ENCODE data around the gene TNFRSF6B.
"Not testable (repeated sequence)": the region's sequence is repeated elsewhere in the genome, so short reads cannot be mapped to it uniquely, and the experiment has no call there.

TNFRSF6B gene

DNA sequence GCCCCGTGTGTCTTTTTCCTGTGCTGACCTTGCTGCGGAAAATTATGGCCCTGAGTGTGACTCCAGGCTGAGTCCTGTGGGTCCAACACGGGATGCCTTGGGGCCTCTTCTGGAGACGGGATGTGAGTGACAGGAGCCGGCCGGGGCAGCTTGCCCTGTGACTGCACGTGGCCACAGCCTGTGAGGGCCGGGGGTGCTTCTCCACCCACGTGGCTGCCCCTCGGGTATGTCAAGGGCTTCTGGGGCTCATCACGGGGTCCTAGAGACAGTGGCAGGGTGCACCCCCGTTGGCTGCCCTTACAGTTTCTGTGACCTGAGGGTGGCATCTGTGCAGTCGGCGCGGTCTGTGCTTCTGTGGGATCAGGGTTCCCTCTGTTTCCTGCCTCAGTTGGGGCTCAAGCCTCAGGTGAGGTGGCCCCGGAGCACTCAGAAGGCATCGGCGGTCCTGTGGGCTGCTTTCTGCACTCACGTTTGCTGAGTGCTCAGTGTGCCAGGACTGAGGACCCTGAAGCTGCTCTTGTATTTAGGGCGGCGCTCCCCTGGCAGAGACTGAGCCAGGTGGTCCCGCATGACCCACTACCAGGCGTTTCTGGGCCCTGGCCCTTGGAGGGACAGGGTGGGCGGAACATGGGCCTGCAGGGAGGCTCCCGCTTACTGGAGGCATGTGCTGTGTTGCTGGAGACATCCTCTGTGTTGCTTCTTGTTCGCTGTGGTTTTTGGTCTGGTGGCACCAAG lies 33.0 kb upstream of the TNFRSF6B start:
- DNase-seq = no peak

DNA sequence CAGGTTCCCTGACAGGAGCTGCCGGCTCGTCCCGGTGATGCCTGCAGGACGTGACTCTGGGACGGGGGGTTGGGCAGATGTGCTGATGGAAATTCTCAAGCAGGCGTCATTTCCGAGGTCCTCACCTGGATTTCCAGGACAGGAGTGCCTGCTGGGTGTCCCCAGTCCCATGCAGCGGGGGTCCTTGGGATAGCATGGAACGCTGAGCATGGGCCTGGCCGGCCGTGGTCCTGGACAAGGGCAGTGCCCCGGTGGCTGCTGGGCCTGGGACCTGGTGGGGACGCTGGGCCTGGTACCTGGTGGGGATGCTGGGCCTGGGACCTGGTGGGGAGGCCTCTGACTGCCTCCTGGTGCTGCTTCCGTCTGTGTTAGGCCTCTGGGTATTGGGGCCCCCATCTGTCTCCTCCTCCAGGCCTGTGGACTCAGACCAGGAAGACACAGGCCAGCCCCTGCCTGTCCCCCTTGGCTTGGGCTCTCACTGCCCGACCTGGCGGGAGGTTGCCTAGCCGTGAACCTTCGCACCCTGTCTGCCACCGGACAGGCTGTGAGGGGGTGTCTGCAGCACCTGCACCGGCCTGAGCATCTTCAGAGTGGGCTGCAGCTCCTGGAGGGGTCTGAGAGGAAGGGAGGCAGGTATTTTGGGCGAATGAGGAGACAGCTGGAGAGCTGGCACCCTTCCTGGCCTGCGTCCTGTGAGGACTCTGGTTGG lies 32.2 kb upstream of the TNFRSF6B start:
- DNase-seq = no peak

DNA sequence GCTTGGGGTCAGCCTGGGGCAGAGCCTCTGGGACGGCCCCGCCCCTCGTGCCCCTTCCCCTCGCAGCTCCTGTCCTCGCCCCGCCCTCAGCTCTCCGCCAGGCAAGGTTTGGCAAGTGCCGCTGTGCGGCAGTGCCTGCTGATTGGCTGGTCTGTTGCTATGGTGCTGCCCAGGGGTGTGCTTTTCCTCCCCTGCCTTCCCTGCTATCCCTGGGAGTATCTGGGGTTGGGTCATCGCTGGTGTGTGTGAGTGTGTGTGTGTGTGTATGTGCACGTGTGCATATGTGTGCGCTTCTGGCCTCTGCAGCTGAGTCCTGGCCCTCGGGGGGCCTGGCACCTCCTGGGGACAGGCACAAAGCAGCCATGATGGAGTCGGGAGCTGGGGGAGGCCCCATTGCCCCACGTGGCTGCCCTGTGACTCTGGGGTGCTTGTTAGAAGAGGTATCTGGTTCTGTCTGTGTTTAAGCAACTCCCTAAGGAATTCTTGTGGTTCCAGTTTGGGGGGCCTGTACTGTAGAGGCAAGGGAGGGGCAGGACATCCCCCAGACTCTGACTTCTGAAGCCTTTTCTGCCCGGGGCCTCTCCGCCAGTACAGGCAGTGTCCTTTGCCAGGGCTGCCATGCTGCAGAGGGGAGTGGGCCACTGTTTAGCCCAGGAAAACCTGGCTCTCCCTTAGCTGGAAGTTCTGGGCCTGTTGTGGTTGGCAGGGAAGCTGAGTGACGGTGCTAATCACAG lies 31.4 kb upstream of the TNFRSF6B start:
- no peak for DNase-seq

DNA sequence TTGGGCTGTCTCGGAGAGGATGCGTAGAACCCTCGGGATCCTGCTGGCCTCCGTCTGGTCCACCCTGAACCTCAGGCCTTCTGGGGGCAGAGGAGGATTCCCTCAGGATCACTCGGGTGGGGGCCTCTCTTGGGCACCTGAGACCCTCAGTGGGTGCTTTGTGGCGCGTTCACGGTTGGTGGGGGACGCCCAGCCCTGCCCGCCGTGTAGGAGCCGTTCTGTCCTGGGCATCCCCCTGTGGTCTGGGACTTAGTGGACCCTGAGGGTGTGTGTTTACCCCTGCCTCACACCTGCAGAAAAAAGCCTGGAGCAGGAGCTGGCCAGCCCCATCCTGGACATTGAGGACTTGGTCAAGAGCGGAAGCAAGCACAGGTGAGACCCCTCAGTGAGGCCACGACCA lies 30.7 kb upstream of the TNFRSF6B start:
- no peak for DNase-seq

DNA sequence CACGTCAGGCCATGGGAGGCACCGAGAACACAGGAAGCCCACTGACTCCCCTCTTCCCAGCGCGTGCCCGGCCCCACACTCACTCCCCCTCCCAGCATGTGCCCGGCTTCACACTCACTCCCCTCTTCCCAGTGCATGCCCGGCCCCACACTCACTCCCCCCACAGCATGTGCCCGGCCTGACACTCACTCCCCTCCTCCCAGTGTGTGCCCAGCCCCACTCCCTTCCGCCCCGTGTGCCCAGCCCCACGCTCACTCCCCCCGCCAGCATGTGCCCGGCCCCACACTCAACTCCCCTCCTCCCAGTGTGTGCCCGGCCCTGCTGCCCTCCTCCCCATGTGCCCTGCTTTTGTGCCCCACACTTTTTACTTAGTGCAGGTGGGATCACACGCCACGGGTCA lies 28.6 kb upstream of the TNFRSF6B start:
- DNase-seq = no peak

DNA sequence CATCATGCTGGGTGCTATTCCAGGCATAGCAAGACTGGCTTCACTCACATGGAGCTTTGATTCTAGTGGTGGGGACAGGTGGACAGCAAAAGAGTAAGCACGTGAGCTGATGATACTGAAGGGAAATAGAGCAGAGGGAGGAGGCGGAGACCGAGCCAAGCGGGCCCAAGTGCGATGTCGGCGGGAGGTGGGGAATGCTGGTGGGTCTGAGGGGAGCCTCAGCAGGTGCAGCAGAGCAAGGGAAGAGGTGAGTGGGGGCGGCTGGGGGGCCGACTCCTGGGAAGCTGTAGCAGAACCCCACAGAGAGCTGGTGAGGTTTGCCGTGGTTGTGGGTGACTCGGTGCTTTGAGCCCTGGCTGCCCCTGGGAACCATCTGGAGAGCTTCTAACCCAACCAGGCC lies 28.1 kb upstream of the TNFRSF6B start:
- DNase-seq = no peak

DNA sequence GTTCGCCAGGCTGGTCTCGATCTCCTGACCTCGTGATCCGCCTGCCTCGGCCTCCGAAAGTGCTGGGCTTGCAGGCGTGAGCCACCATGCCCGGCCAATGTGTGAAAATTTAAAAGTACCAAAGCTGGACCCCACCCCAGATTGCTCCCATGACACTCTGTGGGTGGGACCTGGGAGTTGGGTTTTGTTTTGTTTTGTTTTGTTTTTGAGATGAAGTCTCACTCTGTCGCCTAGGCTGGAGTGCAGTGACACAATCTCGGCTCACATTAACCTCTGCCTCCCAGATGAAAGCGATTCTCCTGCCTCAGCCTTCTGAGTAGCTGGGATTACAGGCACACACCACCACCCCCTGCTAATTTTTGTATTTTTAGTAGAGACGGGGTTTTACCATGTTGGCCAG lies 24.8 kb upstream of the TNFRSF6B start:
- not testable (repeated sequence) for DNase-seq

DNA sequence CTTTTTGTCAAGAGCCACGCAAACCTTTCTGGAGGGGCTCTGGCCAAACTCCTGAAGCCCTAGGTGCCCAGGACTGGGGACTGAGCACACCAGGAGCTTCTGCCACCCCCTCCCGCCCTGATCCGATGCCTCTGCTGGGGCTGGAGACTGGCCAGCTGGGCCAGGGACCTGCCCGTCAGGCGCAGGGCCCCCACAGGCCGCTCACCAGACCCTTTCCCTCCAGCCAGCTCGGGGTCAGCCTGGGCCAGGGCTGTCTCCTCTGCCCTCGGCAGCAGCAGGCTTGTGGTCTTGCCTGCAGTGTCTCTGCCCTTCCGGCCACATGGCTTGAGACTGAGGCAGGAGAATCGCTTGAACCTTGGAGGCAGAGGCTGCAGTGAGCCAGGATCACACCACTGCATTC lies 23.8 kb upstream of the TNFRSF6B start:
- no peak for DNase-seq

DNA sequence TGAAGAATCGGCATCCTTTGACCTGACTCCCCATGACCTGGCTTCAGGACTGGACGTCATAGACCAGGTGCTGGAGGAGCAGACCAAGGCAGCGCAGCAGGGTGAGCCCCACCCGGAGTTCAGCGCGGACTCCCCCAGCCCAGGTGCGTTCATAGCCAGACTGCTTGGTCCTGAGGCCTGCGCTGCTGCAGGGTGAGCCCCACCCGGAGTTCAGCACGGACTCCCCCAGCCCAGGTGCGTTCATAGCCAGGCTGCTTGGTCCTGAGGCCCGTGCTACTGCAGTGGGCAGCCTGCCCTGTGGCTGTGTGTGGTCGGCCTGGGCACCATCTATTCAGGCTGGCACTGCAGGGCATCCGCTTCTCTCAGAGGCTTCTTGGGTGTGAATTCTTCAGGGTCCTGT lies 22.5 kb upstream of the TNFRSF6B start:
- DNase-seq = no peak

DNA sequence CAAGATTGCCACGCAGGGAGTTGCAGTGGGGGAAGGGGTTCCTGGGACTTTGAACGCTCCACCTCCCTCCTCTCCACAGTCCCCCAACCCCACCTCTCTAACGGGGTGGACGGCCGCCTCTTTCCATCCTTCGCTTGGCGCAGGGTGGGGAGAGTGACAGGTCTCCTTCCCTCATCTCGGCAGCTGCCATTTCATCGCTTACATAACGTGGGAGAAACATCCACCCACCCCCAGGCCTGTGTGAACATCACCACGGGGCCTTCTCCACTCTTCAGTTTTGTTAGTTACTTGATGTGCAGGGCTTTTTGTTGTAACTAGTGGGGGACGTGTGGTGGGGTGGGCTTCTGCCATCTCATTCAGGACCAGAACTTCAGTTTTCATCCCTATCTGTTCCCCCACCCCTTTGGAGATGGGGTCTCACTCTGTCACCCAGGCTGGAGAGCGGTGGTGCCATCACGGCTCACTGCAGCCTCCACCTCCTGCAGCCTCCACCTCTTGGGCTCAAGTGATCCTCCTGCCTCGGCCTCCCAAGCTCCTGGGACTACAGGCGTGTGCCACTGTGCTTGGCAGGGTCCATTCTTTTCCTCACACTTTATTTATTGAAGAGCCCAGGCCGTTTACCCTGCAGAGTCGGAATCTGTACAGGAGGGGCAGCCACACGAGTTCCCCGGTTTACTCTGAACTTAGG lies 20.6 kb upstream of the TNFRSF6B start:
- DNase-seq = no peak

DNA sequence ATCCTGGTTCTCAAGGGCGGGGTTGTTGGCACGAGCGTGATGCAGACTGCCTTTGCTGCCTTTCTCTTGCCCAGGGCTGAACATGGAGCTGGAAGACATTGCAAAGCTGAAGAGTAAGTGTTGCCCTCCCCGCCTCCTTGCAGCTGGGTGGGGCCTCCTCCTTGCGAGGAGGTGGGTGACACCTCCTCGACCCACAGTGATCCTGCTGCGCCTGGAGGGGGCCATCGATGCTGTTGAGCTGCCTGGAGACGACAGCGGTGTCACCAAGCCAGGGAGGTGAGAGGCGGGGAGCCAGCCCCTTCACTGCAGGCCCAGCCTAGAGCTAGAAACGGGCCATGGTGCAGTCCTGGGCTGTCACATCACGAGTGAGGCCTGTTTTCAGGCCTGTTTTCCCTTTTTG lies 18.4 kb upstream of the TNFRSF6B start:
- DNase-seq = no peak

DNA sequence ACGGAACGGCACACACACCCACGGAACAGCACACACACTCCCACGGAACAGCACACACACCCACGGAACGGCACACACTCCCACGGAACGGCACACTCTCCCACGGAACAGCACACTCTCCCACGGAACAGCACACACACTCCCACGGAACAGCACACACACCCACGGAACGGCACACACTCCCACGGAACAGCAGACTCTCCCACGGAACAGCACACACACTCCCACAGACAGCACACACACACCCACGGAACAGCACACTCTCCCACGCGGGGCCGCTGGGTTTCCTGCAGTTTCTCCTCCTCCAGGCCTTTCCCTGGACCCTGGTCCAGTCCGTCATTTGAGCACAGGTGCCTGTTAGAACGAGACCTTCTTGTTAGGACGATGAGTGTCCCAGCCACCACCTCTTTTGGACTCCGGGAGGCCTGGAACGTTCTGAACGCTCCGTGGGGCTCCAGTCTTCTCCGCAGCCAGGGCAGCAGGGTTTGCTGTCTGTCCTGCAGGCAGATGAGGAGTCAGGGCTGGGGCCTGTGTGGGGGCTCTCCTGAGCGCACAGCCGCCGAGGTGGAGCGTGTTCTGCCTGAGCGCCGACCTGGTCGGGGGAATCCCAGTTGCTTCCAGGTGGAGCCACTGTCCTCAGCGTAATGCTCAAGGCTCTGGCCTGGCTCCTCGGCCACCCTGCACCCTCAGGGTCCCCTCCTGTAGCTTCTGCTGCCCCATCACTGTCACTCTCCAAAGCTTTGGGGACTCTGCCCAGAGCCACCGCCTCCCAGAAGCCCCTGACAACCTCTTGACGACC lies 17.6 kb upstream of the TNFRSF6B start:
- no peak for DNase-seq

DNA sequence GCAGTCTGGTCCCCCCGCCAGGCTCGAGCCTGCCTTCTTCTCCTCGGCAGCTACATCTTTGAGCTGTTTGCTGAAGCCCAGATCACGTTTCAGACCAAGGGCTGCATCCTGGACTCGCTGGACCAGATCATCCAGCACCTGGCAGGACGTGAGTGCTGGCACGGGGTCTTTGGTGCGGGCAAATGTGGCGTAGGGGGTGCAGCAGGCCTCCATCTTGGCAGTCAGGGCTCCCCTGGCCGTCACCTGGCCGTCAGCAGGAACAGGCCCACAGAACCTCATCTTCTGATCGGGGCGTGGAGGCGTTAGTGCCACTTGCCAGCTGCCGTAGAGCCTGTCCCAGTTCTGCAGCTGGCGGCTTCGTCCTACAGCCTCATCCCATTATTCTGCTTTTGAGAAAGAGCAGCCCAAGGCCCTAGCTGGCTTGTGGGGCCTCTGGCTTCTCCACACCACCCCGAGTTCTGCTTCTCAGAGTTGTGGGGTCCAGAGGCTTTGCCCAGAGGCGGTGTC lies 16.6 kb upstream of the TNFRSF6B start:
- DNase-seq = no peak

DNA sequence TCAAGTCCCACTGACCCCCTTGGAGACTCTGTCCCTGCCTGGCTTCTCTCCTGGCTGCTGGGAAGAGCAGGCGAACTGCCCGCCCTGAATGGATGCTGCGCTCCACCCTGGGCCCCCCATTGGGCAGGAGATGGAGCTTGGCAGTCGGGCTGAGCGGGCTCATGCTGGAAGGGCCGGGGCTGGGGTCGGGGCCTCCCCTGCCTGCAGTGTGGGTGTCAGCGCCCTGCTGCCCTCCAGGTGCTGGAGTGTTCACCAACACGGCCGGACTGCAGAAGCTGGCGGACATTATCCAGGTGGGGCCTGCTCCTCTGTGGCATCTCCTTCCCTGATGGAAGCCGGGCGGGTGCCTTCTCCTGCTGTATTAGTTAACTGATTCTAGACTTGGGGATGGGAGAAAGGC lies 16.0 kb upstream of the TNFRSF6B start:
- no peak for DNase-seq

DNA sequence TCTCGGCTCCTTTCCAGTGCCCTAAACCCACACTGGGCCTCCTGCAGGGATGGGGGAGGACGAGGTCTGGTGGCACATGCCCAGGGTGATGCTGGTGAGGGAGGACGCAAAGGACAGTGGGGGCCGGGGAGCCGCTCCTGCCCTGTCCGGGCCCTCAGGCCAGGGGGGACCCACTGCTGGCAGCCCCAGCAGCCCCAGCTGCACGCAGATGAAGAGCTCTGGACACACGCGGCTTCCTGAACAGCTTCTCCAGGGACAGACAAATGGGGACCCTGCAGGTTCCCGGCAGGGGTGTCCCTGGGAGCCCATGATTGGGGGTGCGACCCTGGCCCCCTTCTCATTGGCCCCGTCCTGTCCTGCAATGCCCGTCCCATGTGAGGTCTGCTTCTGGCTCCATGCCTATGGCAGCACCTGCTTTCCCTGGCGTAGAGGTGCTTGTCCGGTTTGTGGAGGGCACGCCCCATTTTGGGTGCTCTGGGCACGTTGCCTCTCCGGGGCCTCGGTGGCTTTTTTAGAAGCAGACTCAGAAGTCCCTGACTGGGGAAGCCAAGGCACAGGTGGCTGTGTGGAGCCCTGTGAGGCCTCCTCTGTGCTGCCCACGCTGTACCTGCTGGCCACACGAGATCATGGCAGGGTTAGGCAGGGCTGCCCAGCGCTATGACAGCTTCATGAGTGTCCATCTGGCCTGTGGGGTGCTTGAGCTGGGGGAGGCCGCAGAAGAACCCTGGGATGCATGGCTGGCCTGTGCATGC lies 15.4 kb upstream of the TNFRSF6B start:
- no peak for DNase-seq

DNA sequence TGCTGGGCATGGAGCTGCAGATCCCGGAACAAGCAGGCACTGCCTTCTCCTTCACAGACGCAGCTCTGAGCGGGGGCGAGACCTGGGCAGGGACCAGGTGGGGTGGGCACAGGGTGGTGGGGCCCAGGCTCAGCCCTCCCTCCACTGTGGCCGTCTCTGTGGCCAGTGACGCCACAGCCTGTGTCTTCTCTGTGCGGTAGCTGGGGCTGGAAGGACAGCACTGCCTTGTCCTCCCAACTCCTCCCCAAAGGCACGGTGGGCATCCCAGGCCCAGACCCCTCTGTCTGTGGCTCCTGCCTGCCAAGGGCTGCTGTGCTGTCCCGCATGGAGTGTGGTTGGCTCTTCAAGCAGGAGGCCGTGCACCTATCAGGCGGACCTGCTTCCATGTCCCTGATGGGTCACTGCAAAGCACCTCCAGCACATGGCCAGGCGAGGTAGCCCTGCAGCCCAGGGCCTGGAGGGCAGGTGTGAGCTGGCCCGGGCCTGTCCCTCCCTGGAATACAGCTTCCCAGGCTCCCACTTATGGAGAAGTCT lies 14.8 kb upstream of the TNFRSF6B start:
- no peak for DNase-seq

DNA sequence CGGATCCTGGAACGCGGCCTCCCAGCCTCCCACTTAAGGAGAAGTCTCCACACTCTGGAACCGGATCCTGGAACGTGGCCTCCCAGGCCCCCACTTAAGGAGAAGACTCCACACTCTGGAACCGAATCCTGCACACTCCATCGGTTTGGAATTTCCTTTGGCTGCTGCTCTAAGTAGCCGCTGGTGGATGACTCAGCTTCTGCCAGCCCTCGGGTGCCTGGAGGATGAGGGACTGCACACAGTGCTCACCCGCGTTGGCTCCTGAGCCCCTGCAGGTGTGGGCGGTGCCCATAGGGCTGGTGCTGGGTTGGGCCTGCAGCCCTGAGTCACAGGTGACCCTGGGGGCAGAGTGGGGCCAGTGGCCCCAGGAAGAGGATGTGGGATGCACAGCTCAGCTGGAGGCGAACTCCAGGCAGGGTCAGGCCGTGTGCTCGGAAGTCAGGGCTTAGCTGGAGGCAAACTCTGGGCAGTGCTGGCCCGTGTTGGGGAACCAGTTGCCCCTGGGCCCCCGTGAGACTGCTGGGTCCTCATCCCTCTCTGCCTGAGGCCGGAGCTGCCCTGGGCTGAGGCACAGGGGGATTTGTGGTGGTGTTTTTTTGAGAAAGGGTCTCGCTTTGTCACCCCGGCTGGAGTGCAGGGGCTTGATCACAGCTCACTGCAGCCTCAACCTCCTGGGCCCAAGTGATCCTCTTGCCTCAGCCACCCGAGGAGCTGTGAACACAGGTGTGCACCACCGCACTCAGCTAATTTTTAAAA lies 13.9 kb upstream of the TNFRSF6B start:
- DNase-seq = no peak

DNA sequence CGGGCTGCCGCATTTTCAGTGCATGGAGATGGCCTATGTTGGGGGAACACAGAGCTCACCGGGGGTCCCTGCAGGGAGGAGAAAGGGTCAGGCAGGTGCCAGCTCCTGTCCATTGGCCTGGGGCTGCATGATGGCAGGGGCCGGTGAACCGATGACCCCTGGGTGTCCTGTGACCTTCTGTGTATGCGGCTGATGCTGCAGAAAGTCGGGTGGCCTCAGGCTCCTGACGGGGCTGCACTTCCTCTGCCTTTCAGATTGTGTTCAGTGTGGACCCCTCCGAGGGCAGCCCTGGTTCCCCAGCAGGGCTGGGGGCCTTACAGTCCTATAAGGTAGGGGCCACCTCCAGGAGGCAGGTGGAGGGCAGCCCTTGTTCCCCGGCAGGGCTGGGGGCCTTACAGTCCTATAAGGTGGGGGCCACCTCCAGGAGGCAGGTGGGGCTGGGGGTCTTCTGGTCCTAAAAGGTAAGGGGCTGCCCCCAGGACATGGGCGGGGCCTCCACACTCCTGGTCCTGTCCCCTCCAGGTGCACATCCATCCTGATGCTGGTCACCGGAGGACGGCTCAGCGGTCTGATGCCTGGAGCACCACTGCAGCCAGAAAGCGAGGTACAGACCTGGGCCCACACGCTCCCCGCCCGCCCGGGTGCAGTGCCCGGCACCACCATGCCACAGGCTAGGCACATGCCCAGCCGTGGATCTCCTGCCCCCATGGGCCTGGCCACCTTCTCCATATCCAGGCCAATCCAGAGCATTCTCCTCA lies 11.0 kb upstream of the TNFRSF6B start:
- DNase-seq = no peak

DNA sequence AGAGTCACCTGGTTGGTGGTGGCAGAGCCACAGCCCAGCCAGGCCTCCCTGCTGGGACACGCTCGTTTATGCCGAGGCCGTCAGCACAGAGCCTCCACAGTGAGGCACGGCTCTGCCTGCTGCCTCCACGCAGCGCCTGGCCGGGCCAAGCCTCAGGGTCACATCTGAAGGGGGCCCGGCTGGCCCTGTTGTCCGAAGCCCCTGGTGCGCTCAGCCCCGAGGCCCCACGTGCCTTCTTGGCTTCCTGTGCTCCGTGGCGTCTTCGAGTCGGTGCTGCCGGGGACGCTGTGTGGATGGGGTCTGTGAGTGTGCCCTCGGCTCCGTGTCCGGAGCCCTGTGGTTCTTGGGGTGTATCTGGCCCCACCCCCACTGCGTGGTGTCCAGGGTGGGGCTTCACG lies 10.4 kb upstream of the TNFRSF6B start:
- DNase-seq = no peak

Data from NCI-H510A treated with DMSO at 0.1 percent for 48 hours (cell line).